Activated CD8-positive, alpha-beta memory T cell treated with anti-CD3 and anti-CD28 coated beads for 1 hour (primary cell): Measurements from ENCODE around the gene PRLR.

Experiments
- DNase-seq, 2 donors: peaks; one replicate each; pipeline ENCODE4 v3.0.0-alpha.2; 2020; ENCODE audit warnings: low read depth in 1 of 2; ENCODE audit errors: extremely low read depth in 1 of 2

The PRLR gene

DNA sequence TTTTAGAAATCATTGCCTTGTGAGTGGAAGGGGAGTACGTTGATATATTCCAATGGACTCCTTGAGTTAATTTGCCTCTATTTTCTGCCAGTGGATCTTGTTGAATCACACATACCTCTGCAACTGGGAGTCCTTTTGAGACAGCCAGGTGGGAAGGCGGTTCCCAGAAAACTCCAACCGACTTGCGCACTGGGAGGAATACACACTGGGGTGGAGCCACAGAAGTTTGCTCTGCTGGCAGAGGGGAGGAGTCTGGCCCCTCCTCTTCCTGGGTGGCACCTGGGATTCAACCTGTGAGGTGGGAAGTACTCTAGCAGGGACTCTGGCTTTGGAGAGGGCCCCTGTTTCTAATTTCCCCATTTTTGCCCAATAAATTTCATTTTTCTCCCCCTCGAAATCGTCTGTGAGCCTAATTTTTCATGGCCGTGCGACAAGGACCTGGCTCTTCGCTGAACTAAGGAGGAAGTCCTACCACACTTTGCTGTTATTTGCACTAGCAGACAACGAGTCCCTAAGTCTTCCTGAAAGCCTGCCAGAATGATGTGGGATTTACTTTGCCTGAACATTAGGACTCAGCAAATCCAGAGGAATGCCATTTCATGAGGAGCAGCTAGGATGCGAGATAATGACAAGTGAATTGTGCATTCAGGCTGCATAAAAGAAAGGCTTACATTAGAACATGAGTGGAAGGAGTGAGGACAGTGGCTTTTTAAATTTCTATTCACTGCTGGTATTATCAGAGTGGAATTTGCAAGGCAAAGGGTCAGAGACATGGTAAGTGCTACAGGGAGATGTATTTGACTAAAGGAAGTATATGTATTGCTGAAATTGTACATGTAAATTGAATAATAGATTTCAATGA lies 67.2 kb downstream of the PRLR start:
- no peak for DNase-seq

DNA sequence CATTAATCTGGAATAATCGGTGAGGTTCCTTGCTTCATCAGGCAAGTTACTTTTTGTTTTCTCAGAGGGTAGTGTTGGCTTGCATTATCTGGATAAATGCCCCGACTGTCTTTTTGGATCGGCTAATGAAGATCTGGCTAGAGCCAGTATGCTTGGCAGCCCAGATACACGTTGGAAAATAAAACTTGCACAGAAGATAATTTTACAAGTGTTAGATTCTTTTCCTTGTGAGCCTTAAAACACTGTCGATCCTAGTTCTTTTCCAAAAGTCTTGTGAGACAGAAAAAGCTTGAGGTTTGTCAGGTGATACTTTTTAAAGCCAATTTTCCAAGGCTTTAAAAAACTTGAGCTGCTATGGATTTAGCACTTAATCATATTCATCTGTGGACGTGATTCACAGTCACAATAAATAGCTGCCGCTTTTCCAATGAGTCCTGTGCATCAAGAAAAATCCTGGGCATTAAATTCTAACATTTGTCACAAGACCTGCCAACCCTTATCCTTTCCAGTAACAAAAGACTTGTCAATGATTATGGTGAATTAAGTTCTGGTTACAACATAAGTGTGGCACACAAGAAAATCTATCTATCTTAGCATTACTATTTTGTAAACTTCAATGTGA lies 68.5 kb downstream of the PRLR start:
- DNase-seq: no peak

- no peak for DNase-seq
Measured at GRCh38 chr5:35160486-35161116, 69.7 kb downstream of the PRLR start.

DNA sequence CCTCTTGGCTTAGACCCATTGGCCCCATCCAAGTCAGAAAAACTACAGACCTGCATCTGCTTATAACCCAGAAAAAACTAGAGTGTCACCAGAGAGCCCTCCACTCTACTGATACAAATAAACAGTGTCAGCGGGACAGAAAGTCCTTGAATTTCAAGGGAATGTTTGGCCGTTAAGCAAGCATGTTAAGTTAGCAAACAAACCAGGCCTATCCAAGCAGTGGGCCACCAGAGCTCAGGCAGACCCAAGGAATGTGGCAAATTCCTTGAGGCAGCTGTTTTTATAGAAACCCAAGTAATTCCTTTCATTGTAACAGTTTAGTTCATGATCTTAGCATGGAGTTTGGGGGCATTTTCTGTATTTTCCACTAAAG lies 70.9 kb downstream of the PRLR start:
- DNase-seq: no peak

DNA sequence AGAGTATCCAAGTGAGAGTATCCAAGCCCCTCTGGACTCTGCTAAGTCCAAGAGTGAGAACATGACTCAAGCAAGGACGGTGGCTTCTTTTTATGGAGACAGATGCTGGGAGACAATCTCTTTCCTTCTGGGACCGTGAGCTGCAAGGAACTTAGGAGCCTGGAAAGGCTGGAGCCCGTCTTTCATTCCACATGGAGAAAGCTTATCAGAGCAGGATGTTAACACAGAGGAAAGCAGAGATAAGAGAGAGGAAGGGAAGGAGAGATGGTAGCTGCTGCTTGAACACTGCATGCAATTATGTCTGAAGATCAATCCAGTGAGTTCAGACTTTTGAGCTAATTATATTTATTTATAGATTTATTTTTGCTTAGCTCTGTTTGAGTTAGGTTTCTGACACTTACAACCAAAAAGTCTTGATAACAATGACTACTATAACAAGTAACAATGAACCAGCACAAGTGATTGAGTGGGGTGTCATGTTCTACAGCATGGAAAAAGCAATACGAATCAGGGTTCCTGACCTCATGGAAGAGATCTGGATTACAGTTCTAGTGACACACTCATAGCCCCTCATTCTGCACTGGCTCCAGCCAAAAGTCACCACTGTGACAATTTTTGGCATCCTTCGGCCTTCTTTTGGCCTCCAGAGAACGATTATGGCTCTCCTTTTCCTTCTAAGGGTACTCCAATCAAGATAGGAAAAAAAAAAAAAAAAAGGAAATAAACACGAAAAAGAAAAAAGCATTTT lies 71.5 kb downstream of the PRLR start:
- DNase-seq: no peak

- no peak for DNase-seq
Measured at GRCh38 chr5:35158204-35158603, 72.1 kb downstream of the PRLR start.

GRCh38 chr5:35153375-35153932 lies 76.8 kb downstream of the PRLR start:
- no peak for DNase-seq

DNA sequence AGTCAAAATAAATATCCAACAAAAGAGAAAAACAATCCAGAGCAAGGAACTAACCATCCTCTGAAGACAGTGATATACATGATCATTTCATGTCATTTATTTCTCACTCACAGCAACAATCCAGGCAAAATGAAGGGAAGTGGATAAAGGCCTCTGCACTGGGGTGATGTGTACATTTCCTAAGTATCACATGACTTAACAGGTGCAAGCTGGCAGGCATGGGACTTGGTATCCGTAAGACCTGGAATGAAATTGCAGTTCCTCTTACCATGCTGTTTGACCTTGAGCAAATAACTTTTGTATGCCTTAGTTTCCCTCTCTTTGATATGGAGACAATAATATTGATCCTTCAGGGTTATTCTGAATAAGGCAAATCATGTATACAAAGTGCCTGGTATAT lies 77.6 kb downstream of the PRLR start:
- no peak for DNase-seq

DNA sequence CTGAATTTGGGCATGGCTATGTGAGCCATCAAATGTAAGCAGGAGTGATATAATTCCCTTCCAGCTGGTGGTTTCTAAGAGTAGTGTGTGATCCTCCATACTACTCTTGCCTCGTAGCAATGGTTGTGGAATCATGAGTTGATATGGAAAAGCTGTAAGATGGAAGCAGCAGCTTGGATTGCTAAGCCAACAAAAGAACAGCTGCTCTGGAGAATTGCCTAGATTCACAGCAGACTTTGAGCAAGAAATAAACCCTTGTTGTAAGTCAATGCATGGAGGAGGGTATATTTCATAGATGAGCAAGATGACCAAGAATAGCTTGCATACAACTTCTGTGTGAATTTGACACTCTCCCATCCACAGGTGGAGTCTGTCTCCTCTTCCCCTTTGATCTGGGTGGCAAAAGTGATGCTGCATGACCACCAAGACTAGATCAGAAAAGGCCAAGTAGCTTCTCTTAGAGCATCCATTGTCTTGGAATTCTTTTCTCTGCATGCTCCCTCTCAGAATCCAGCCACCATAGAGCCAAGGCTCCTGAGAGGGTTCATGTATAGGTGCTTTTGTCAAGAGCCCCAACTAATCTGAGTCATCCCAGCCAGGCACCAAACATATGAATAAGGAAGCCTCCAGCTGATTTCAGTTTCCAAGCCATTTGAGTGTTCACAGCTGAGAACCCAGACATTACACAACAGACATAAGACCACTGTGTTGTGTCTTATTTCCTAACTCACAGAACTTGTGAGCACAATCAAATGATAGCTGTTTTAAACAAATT lies 79.0 kb downstream of the PRLR start:
- no peak for DNase-seq

- DNase-seq: no peak
Measured at GRCh38 chr5:35149041-35149440, 81.2 kb downstream of the PRLR start.

DNA sequence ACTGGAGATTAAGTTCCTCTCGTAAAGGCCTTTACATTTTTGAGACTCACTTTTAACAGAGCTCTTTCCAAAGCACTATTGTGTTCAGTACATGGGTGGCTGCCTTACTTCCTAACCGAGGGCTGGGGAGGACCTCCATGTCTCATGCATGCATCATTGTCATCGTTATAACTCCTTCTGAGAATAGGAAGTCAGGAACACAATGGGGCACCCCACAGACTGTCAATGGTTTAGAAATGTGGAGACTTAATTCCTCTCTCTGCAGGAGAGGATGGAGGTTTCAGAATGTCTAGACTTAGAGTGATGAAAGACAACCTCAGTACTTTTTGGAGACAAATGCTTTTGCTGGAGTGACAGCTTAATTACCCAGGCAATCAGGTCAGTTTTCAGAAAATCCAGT lies 83.9 kb downstream of the PRLR start:
- DNase-seq: no peak

GRCh38 chr5:35145691-35146317 lies 84.5 kb downstream of the PRLR start:
- DNase-seq: no peak

GRCh38 chr5:35145012-35145411 lies 85.3 kb downstream of the PRLR start:
- DNase-seq: no peak

- no peak for DNase-seq
Measured at GRCh38 chr5:35143841-35144240, 86.4 kb downstream of the PRLR start.

- no peak for DNase-seq
Measured at GRCh38 chr5:35141739-35142138, 88.5 kb downstream of the PRLR start.

DNA sequence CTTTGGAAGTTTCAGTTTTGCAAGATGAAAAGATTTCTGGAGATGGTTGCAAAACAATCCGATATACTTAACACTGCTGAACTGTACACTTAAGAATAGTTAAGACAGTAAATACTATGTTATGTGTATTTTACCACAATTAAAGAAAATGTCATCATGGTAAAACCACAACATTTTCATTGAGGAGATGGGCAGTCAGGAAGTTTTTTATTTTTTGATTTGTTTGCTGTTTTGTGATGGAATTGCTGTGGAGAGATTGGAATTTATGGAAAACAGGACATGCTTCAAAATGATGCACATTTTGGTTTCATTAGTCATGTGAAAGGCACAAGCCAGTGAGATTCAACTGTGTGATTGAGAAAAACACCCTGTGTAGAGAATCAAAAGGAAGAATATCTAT lies 92.1 kb downstream of the PRLR start:
- DNase-seq: no peak

GRCh38 chr5:35136386-35136785 lies 93.9 kb downstream of the PRLR start:
- DNase-seq: no peak

DNA sequence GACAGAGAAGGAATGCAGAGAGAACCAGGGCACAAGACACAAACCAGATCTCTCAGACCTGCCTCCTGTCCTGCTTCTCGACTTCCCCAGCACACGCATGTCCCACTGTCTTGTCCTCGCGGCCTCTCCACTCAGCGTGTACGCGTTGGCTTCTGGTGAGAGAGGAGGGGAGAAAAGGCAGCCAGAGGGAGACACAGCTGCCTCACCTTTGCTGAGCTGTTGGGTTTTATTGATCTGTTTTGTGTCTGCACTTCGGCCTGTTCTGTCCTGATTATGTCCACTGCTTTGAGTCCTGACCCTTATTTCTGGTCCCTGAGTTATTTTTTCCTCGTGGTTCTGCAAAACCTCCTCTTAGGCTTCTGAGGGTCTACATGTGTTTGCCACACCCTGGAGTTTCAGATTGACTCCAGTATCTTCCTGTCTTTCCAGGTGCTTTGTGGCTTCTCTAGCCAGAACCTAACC lies 95.0 kb downstream of the PRLR start:
- no peak for DNase-seq

- no peak for DNase-seq
Measured at GRCh38 chr5:35134278-35135030, 95.8 kb downstream of the PRLR start.
